Endothelial cell of umbilical vein (primary cell): ENCODE results near the gene ADCY5. TPM values are rescaled to one million over a fixed set of nuclear protein-coding genes. Genes with fewer than 3 reads are reported as not detected.

Experiments
- BruUV-seq: library from RNA; stranded (reverse); fragments of 400-500 nt; replicated peaks from 2 replicates; lab custom pipeline; 2021; lab: Mats Ljungman, UMichigan
- CTCF ChIA-PET: fragments of 300-600, 350-600 bp; sonication (Branson Sonifier 250); formaldehyde crosslinking; loops from one replicate; lab custom pipeline; 2021; ENCODE audit warnings: antibody characterized with exemption, inconsistent platforms; lab: Charles Lee
- POLR2A ChIA-PET: fragments of 300-600, 350-600 bp; sonication (Branson Sonifier 250); formaldehyde crosslinking; loops from one replicate; lab custom pipeline; 2021; ENCODE audit warnings: antibody characterized with exemption, inconsistent platforms; lab: Charles Lee
- DNase-seq: peaks from one replicate; pipeline ENCODE4 v3.0.0-alpha.2; 2011; ENCODE audit warnings: low read depth, low spot score
- FAIRE-seq: peaks from 2 replicates; lab custom pipeline; 2011; peaks lifted over from hg19 to GRCh38; lab: Jason Lieb, UNC
- H2AFZ ChIP-seq: 2 replicates; pipeline ENCODE4 v1.6.0; 2012; ENCODE audit warnings: low read depth, low read length, control low read depth, inconsistent platforms
- H3K27ac ChIP-seq: 2 replicates; pipeline ENCODE4 v1.5.1; 2011; ENCODE audit warnings: low read depth, mild to moderate bottlenecking, control low read depth, low read length, moderate library complexity; ENCODE audit not compliant: insufficient read depth
- H3K27me3 ChIP-seq, 2 experiments: 2 replicates each; pipeline versions ENCODE4 v1.6.0 to v1.6.1; 2011; ENCODE audit warnings: low read length in 2 of 2, mixed read lengths in 1 of 2; ENCODE audit not compliant: control insufficient read depth in 2 of 2, insufficient read depth in 2 of 2
- H3K36me3 ChIP-seq, 2 experiments: 2 replicates in 1 of 2; 3 replicates in 1 of 2; pipeline ENCODE4 v1.5.1; 2011; ENCODE audit warnings: low read length in 2 of 2, mild to moderate bottlenecking in 1 of 2, moderate library complexity in 1 of 2; ENCODE audit not compliant: control insufficient read depth in 2 of 2, insufficient read depth in 2 of 2; ENCODE audit errors: extremely low read depth in 1 of 2
- H3K4me1 ChIP-seq: 3 replicates; pipeline ENCODE4 v1.5.1; 2011; ENCODE audit warnings: mild to moderate bottlenecking, low read length; ENCODE audit not compliant: control insufficient read depth, insufficient read depth; ENCODE audit errors: extremely low read depth
- H3K4me2 ChIP-seq: 2 replicates; pipeline ENCODE4 v1.6.1; 2011; ENCODE audit warnings: low read length, control low read depth, mixed read lengths; ENCODE audit not compliant: insufficient read depth
- H3K4me3 ChIP-seq, 3 experiments: fragments of 200-600 bp in 1 of 3; sonication (generic), shearing (Covaris generic) in 1 of 3; replicated peaks in 1 of 3; 2 replicates each; pipeline ENCODE4 v1.5.1; 2011 to 2016; ENCODE audit warnings: control low read depth in 3 of 3, low read length in 3 of 3, mild to moderate bottlenecking in 2 of 3, inconsistent platforms in 1 of 3, low read depth in 1 of 3, moderate library complexity in 1 of 3; ENCODE audit not compliant: insufficient read depth in 1 of 3
- H3K79me2 ChIP-seq: 2 replicates; pipeline ENCODE4 v1.6.0; 2012; ENCODE audit warnings: low read length, inconsistent platforms; ENCODE audit not compliant: control insufficient read depth, insufficient read depth
- H3K9ac ChIP-seq: replicated peaks from 2 replicates; pipeline ENCODE3; 2011; ENCODE audit warnings: low read length, control low read depth; ENCODE audit not compliant: insufficient read depth; ENCODE audit errors: extremely low read depth
- H3K9me1 ChIP-seq: replicated peaks from 3 replicates; pipeline ENCODE4 v1.6.0; 2011; ENCODE audit warnings: mild to moderate bottlenecking, low read length; ENCODE audit not compliant: control insufficient read depth, insufficient read depth; ENCODE audit errors: extremely low read depth
- H3K9me3 ChIP-seq: replicated peaks from 2 replicates; pipeline ENCODE4 v1.5.1; 2012; ENCODE audit warnings: low read length, inconsistent platforms; ENCODE audit not compliant: control insufficient read depth, insufficient read depth
- H4K20me1 ChIP-seq: replicated peaks from 2 replicates; pipeline ENCODE3; 2011; ENCODE audit warnings: mild to moderate bottlenecking, low read length; ENCODE audit not compliant: control insufficient read depth, insufficient read depth; ENCODE audit errors: extremely low read depth
- CTCF ChIP-seq, 2 donors: IDR thresholded peaks; 1 replicate in 1 of 2; 2 replicates in 1 of 2; pipeline ENCODE4 v1.5.1; 2011; ENCODE audit warnings: low read length in 2 of 2, mild to moderate bottlenecking in 2 of 2, moderate library complexity in 2 of 2, control low read depth in 1 of 2, inconsistent platforms in 1 of 2, low read depth in 1 of 2; ENCODE audit not compliant: insufficient read depth in 1 of 2; ENCODE audit errors: extremely low read depth in 1 of 2
- EZH2 ChIP-seq: IDR thresholded peaks from 2 replicates; pipeline ENCODE4 v1.6.1; 2012; ENCODE audit warnings: borderline replicate concordance, low read depth, mild to moderate bottlenecking, moderate library complexity, low read length, inconsistent platforms; ENCODE audit not compliant: severe bottlenecking
- GATA2 ChIP-seq: IDR thresholded peaks from 2 replicates; pipeline ENCODE4 v1.7.0; 2011; ENCODE audit warnings: low read depth, mild to moderate bottlenecking, moderate library complexity, mixed read lengths, low read length; ENCODE audit not compliant: insufficient read length, insufficient read depth
- JUN ChIP-seq: IDR thresholded peaks from 2 replicates; pipeline ENCODE4 v1.6.1; 2011; ENCODE audit warnings: borderline replicate concordance, low read depth; ENCODE audit not compliant: insufficient read length, insufficient read depth
- MAX ChIP-seq: IDR thresholded peaks from 2 replicates; pipeline ENCODE4 v1.6.1; 2011; ENCODE audit not compliant: insufficient read depth, insufficient read length
- MYC ChIP-seq: IDR thresholded peaks from one replicate; pipeline ENCODE4 v1.6.1; 2011; ENCODE audit warnings: mild to moderate bottlenecking, low read depth, low read length
- POLR2A ChIP-seq: IDR thresholded peaks from 2 replicates; pipeline ENCODE4 v1.6.1; 2012; ENCODE audit warnings: low read depth, mild to moderate bottlenecking, control low read depth, low read length
- POLR2AphosphoS5 ChIP-seq: IDR thresholded peaks from 2 replicates; pipeline ENCODE4 v1.6.1; 2012; ENCODE audit warnings: low read depth, mild to moderate bottlenecking, control low read depth, low read length, moderate library complexity; ENCODE audit not compliant: insufficient read depth
- dilution Hi-C: fragments of 300-500 bp; cut with MboI; formaldehyde crosslinking; loops from one replicate; pipeline ENCODE4 v1.15.0; 2019; ENCODE audit warnings: low sequenced_read_pairs; ENCODE audit not compliant: extremely low pct_ligation_motif_present
- intact Hi-C: fragments of 100-400 bp; cut with micrococcal nuclease; formaldehyde crosslinking; loops from one replicate; pipeline ENCODE4 v1.10.0; 2022
- polyA plus RNA-seq, 4 experiments: library from polyadenylated mRNA; depleted of rRNA in 3 of 4; stranded (reverse) in 3 of 4; unstranded in 1 of 4; fragments of >200 nt; gene quantifications; 2 replicates each; pipeline versions ENCODE4 v1.2.1 to v1.2.3, GENCODE V29; 2011 to 2012; ENCODE audit warnings: missing spikeins in 1 of 4
- total RNA-seq: library from RNA; stranded (reverse); gene quantifications from 2 replicates; pipeline ENCODE4 v1.2.3, GENCODE V29; 2021

ADCY5 gene
- total and polyA plus RNA-seq, 2 donors (not counting 3 experiments of a cell fraction or from before 2014, with no cell fraction given): 0.01 TPM; not detected in 1

GRCh38 chr3:123337948-123338619 is 110.8 kb downstream of the ADCY5 start:
- no peaks in the 10 kb centered on the region for H3K79me2 ChIP-seq
- no peak overlapping the region for H3K4me2 ChIP-seq
- no peak for DNase-seq
- H3K9me3 ChIP-seq: no peaks in the 10 kb centered on the region
- no peak for FAIRE-seq
- dilution Hi-C loops (no loop called here), intact Hi-C loops (no loop called here)
- no peak overlapping the region for H3K4me3 ChIP-seq
- H2AFZ ChIP-seq: no peak overlapping the region
- H3K4me1 ChIP-seq: no peaks in the 10 kb centered on the region
- H3K36me3 ChIP-seq: no peaks in the 10 kb centered on the region
- H3K27me3 ChIP-seq: no peaks in the 10 kb centered on the region
- no peak overlapping the region for H3K9ac ChIP-seq
- H4K20me1 ChIP-seq: no peaks in the 10 kb centered on the region
- BruUV-seq: no TSS peak
- no peak overlapping the region for H3K27ac ChIP-seq
- CTCF ChIA-PET: interaction anchor here (0.7 to 1.4 kb wide), 4 partner anchors 8 to 221 kb away, joined by 3 to 6 read pairs (median 4); no protein-coding TSS in a partner anchor
- no peaks in the 10 kb centered on the region for H3K9me1 ChIP-seq
- POLR2A ChIA-PET: no interaction called here
- TF ChIP-seq POLR2A (no peak), POLR2AphosphoS5 (no peak), MAX (no peak), GATA2 (no peak), MYC (no peak), CTCF (IDR thresholded peaks at IDR 0.05; ENCODE audit: extremely low read depth in 1 of 2, insufficient read depth in 1 of 2, low read depth in 1 of 2, low read length in 2 of 2) (no peak), JUN (no peak), EZH2 (no peak)
